Endothelial cell of hepatic sinusoid (primary cell): ENCODE measurements around the gene MYO7B.

Experiments
- in situ Hi-C: cut with HindIII; loops from 2 replicates; pipeline ENCODE4 v1.10.0; 2017; ENCODE audit warnings: low sequenced_read_pairs

The MYO7B gene

DNA sequence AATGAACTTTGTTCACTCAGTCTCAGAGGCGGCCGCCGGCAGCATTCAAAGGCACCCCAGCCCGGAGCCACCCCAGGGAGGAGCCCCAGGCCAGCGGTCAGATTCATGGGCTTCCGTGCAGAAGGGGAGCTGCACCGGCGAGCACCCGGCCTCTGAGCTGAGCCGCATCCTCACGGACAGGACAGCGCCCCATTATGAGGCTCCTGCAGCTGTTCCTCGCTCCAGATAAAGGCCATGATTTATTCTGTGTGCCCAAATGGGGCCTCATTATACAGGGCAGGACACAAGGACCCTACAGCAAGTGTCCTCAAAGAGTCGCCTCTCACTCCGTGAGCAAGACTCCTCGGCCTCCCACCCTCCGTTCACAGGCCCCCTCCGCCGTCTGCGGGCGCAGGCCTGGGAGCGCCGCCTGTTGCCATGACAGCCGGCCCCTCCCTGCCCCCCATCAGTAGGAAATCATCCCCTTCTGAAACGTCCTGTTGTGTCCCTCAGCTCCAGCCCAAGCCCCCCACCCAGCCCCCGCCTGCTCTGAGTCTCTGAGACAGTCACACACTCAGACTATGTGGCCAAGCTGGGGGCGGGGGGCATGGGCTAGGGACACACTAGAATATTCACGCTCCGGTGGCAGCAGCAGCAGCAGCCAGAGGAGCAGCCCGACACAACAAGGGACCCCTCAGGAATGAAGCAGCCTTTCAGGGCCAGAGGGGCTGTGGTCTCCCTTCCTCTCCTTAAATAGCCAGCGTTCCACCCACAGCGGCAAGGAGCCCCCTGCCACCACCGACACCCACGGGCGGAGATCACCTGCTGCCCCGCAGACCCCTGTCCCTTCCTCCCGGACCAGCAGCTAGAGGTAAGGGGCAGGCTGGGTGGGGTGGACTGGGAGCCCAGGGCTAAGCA is 110.2 kb downstream of the MYO7B start, which contains the start of gene GPR17:
Gene GPR17 (plus strand): TSS at position 759 of the 897 bp plus-strand sequence. CDS start 4,583 bp downstream, outside the sequence.
- in situ Hi-C loops, result no loop called here

DNA sequence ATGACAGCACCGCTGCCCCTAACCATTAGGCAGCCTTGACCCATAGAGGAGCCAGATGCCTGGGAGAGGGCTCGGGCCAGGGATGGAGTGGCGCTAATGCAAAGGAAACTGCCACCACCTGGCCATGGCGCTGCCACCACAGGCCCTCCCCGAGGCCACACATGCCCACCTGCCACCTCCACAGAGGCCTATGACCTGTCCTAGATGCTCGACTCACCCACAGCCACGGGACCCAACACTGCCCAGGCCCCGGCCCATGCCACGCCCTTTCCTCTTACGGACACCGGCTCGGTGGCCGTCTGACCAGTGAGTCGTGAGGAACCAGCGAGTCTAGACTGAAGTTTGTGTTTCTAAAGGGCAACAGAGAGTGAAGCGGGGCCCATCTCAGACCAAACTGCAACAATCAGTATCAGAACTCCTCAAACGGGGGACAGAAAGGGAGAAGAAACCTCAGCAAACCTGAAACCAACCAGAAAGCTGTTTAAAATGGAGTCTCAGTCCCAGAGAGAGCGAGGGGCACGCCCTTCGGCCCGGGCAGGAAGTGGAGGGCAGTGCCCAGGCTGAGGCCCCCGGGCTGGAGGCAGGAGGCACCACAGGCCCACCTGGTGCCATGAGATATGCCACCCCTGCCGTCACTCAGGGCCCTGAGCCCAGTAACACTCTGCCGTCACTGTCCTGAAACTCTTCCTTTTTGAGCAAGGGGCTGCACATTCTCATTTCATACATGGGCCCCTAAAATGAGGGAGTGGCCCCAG is 111.2 kb downstream of the MYO7B start:
- in situ Hi-C loops, result no loop called here

DNA sequence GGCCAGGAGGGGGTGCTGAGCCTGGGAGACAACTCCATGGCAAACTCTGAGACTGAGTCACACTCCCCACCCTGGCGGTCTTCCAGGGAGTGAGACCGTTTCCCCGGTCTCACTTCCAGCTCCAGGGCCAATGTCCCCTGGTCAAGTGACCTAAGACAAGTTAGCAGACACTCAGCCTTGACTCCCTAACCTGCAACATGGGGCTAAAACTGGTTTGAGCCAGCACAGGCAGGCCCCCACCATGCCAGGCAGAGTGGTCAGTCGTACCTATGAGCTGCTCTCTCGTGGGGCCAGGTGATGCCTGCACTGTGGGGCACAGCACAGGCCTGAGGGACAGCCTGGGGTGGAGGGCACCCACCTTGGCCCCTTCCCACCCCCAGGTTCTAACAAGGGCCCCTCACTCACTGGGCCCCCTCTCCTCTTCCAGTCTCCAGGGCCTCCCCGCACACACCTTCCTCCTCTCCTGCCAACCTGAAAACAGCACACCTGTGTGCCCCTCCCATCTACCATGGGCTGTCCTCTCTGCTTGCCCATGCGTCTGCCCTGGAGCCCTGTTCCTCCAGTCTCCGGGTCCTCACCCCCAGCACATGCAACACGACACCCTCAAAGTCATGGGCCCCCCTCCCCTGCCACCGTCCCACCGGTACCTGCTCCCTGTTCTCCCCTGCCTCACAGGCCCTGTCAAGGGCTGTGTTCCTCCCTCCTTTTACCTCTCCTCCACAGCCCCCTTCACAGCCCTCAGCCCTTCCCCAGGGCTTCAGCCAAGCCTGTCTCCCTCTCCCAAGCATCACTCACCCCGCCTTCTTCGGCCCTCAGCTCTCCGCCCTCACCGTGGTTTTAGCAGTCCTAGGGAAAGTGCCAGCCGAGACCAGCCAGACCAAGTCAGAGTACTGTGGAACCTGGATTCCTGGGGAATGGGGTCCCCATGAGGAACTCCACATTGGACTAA is 112.0 kb downstream of the MYO7B start:
- in situ Hi-C loops, result no loop called here

DNA sequence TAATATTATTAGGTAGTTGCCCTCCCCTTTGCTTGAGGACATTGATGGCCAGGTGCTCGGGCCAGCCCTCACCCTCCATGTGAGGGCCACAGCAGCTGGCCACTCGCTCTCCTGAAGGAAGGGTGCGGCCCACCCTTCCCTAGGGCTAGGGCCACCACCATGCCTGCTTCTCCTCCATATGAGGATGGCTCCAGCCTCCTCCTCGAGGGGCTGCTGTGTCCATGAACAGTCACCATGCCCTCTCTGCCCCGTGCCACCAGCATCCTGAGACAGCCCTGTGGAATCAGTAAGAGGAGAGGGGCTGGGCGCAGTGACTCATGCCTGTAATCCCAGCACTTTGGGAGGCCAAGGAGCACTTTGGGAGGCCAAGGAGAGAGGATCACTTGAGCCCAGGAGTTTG is 112.8 kb downstream of the MYO7B start:
- in situ Hi-C loops, result no loop called here

DNA sequence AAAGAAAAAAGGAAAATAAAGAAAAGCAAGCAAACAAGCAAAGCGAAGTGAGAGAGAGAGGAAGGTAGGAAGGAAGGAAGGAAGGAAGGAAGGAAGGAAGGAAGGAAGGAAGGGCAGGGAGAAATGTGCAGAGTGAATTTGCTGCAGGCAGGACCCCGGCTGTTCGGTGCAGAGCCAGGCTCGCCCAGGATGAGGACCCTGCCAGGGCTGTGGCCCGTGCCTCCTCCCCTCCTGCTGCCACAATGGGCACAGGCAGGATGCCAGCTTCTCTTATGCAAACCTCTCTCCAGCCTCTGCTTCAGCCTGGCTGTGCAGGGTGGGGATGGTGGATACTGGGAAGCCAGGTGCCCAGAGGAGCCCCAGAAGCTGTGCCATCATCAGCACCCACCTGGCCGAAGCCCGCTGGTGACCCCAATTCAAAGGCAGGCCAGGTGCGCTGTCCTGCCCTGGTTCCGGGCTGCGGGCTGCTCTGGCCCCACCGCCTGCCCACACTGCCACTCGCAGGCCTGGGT is 113.7 kb downstream of the MYO7B start:
- in situ Hi-C loops, result no loop called here

DNA sequence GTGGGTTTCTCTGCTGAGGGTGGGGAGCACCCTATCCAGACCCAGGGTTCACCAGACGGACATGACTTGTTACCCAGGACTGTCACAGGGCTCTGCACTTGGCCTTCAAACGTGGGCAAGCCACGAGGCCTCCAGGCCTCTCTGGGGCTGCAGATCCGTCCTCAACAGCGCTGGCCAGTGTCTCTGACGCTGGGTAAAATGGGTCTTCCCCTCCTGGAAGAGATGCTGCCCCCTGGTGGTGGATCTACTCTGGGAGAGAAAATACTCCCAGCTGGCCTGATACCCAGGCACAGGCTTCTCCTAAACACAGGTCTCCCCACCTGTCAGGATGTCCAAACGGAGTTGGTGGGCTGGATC is 114.2 kb downstream of the MYO7B start:
- in situ Hi-C loops, result no loop called here

DNA sequence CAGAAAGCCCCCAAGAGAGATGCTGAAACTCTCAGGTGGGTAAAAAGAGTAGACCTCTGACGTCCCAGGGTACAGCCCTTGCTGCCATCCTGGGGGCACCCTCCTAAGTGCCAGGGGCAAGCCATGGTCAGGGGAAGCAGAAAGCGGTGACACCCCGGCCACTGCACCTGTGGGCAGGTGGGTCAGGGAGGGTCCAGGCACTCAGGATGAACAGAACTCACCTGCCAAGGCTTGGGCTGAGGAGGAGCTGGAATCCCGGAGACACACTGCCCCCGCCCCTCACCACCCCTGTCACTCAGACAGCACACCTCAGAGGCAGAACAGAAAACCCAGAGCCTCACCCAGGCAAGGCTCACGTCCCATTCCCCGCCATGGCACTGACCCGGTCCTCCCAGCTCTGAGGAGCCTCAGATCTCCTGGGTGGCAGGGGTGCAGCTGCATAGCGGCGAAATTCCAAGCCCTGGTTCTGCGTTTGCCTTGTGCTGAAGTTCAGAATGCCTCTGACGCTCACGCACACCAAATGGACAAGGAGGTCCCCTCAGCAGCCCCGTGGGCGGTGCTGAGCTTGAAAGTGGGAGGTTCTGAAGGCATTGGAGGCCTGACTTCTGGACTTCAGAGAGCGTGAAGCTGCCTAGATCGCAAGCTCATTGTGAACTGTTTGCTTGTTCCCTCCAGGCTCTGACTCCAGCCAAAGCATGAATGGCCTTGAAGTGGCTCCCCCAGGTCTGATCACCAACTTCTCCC is 114.7 kb downstream of the MYO7B start:
- in situ Hi-C loops, result no loop called here

DNA sequence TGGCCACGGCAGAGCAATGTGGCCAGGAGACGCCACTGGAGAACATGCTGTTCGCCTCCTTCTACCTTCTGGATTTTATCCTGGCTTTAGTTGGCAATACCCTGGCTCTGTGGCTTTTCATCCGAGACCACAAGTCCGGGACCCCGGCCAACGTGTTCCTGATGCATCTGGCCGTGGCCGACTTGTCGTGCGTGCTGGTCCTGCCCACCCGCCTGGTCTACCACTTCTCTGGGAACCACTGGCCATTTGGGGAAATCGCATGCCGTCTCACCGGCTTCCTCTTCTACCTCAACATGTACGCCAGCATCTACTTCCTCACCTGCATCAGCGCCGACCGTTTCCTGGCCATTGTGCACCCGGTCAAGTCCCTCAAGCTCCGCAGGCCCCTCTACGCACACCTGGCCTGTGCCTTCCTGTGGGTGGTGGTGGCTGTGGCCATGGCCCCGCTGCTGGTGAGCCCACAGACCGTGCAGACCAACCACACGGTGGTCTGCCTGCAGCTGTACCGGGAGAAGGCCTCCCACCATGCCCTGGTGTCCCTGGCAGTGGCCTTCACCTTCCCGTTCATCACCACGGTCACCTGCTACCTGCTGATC is 115.4 kb downstream of the MYO7B start:
- in situ Hi-C loops, result no loop called here

DNA sequence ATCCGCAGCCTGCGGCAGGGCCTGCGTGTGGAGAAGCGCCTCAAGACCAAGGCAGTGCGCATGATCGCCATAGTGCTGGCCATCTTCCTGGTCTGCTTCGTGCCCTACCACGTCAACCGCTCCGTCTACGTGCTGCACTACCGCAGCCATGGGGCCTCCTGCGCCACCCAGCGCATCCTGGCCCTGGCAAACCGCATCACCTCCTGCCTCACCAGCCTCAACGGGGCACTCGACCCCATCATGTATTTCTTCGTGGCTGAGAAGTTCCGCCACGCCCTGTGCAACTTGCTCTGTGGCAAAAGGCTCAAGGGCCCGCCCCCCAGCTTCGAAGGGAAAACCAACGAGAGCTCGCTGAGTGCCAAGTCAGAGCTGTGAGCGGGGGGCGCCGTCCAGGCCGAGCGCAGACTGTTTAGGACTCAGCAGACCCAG is 115.9 kb downstream of the MYO7B start:
- in situ Hi-C loops, result no loop called here

DNA sequence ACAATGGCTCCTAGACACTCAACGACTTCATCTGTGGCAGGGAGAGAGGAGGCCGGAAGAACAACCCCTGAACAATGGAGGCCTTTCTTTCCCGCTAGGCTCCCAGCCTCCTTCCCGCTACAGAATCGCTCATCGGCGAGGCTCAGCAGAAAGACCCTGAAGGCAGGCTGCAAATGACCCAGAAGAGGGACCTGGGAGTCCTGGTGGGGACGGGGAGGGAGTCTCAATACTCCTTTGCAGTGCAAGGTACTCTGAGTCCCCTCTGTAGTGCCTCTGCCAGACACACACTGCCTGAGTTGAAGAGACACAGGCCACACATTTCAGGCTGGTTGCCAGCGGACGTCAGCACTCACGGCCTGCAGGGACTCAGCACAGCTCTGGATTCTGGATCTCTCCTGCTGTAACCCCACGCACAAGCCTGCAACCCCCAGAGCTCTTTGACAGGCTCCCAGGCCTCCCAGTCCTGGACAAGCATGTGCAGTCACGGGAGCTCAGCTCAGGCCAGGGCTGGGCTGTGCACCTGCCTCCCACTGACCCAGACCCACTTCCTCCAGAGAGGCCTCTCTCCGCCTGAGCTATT is 116.6 kb downstream of the MYO7B start:
- in situ Hi-C loops, result no loop called here

DNA sequence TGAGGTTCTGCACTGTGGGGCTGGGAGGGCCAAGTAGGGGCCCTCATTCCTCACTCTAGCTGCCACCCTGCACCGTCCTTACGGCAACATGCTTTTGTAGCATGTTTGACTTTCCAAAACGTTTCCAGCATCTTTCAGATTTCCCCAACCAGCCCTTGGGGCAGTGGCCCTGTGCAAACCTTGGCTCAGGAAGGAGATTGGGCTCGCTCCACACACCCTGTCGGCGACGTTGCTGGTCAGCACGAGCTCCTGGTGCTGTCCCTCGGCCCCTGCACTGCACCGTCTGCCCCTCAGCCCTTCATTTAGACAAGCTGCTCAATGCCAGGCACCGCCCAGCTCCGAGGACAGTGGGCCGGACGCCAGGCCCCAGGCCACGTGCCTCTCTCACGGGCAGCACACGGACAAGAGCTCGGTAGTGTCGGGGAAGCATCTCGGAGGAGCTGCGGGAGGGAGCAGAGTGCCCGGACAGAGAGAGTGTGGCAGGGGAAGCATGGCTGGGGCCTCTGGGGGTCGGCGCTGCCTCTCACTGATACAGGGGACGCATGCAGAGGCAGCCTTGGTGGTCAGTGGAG is 117.4 kb downstream of the MYO7B start:
- in situ Hi-C loops, result no loop called here

DNA sequence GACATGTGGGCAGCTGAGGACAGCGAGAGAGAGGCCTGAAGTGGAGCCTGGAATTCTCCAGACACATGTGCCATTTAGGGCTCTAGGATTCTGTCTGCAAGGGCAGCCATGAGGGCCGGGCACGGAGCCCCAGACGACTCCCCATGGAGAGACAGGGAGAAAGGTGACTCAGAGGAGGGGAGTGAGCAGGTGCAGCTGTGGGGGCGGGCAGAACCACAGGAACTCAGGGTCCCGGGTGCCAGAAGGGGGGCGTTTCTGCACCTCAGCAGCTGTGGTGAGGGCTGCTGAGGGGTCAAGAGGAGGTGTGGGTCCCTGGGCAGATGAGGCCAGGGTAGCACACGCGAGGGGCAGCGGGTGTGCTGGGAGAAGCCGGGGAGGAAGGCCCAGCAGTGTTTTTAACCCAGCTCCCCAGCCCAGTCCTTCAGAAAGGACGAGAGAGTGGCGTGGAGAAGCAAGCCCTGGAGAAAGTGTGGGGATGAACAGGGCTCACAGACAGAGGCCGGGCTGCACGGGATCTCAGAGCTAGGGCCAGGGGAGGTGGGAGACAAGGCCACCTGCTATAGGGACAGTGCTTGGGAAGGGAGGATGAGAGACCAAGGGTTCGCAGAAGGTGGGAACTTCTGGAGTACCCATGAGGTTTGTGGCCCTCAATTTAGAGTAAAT is 118.1 kb downstream of the MYO7B start:
- in situ Hi-C loops, result no loop called here

DNA sequence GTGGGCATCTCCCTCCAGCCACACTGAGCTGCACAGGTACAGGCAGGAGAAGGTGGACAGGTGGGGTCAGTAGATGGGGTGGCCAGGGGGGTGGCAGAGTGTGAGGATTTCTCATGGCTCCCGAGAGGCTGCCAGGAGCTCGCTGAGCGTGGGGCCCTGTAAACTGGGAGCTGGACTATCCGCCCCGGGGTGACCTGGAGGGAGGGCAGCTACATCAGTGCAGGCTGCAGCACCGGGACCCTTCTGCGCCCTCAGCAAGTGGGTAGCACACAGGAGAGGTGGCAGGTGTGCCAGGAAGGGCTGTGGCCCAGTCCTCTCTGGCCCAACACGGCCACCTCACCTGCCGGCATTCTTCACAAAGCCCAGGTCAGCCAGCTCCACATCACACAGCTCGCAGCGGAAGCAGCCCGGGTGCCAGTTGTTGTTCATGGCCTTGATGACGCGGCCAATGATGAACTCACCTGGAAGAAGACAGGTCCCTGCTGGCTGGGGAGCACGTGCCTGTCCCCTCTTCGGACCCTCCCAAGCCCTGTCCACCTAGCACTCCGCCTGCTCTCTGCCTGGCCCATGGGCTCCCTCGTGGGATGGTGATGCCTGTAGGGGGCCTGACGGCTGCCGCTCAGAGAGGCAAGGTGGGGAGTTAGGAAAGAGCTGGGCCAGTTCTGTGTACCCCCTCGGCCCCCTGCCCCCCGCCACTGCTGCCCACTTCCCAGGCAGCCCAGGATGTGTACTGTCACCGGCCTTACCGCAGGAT is 118.8 kb downstream of the MYO7B start:
- in situ Hi-C loops, result no loop called here

DNA sequence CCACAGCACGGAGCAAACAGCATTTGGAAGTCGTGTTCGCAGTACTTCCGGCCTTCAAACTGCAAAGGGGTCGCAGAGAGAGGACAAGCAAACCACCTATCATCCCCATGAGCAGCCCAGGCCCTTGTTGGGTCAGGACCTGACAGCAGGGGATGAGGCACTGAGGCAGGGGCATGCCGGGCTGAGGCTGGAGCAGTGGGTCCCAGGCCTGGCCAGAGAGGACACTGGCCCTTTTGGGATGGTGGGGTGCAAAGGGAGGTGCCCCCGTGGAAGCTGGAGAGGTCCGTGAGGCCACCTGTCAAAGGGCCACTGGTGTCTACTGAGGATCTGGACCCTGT is 119.3 kb downstream of the MYO7B start:
- in situ Hi-C loops, result no loop called here

DNA sequence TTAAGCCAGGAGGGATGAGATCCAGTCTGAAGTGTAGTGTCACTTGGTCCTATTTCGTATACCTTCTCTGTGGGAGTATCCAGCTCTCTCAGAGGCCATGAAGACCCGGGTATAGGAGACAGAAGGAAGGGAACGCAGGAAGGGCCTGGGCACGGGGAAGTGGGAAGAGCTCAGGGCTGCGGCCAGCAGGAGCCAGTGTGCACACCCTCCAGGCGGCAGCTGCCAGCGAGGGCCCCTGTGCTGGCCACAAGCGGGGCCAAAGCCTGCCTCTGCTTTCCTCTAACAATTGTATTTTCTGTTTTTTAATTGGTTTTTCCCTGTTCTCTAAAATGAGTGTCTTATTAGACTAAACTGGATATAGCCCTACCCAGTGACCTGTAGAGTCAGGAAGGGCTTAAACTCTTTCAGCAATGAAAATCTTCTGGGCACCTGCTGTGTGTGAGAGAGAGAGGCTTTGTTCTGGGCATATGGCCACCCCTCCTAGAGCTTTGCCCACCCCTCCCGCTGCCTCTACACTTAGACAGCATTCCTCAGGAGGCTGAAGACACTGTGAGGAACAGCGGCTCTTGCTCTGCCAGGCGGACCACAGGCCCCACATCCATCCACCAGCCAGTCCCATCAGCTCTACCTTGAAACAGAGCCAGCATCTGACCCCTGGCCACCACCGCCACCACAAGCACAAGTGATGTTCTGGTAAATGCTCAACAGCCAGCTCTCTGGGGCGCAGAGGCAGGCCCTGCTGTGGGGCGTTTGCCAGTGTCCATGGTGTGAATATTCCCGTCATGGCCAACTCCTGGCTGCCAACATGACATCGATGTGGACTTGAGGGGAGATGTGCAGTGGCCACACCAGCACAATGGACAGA is 120.0 kb downstream of the MYO7B start:
- in situ Hi-C loops, result no loop called here

DNA sequence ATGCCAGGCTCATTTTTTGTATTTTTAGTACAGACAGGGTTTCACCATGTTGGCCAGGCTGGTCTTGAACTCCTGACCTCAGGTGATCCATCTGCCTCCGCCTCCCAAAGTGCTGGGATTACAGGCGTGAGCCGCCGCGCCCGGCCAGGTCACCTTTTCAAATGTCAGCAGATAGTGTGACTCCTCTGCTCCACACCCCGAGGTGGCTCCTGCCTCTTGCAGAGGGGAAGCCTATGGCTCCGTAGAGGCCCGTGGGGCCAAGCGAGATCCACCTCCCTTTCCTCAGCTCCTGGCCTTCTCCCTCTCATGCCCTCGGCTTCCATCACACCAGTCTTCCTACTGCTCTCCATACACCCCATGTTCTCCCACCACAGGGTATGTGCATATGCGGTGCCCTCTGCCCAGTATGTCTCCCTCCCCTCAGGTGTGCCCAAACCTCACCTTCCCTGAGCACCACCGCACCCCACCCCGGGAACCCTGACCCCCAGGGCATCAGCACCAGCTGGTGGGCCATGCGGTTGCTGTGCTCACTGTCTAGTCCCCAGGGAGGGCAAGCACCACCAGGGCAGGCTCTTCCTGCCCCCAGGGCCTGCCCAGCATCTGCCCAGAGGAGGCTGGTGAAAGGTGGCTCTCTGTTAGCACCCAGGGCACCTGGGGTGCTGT is 121.2 kb downstream of the MYO7B start:
- in situ Hi-C loops, result no loop called here
